T-cell (primary cell): Measurements from ENCODE around the gene ARHGAP10. TPM values are rescaled to one million over a fixed set of nuclear protein-coding genes. Genes with fewer than 3 reads are reported as not detected.
A peak's percentile ranks its signal among the peaks of the same experiment; 100 is the strongest.

Source experiments
- ATAC-seq, 4 experiments: fragments of 200-7000 bp in 3 of 4; fragments of 150-1000 bp in 1 of 4; cut with Tn5 transposase; replicated peaks in 1 of 4; 1 replicate in 3 of 4; 2 replicates in 1 of 4; pipeline ENCODE4 v1.10.0; 2021; ENCODE audit warnings: moderate library complexity in 3 of 4, mild to moderate bottlenecking in 2 of 4, moderate number of reproducible peaks in 1 of 4
- CTCF ChIA-PET, 2 donors: fragments of 300-600 bp; sonication (Branson Sonifier 250); formaldehyde crosslinking; loops; one replicate each; lab custom pipeline; 2022; ENCODE audit warnings: antibody characterized with exemption in 2 of 2; lab: Charles Lee
- POLR2A ChIA-PET, 2 donors: fragments of 300-600 bp; sonication (Branson Sonifier 250); formaldehyde crosslinking; loops; one replicate each; lab custom pipeline; 2022; ENCODE audit warnings: antibody characterized with exemption in 2 of 2; lab: Charles Lee
- DNase-seq, 35 experiments: peaks; one replicate each; pipeline versions ENCODE4 v3.0.0 to v3.0.0-alpha.2; 2013 to 2023
- H3K27ac ChIP-seq: one replicate; pipeline ENCODE4 v1.5.1; 2013; ENCODE audit warnings: low read length
- H3K27me3 ChIP-seq, 2 experiments: replicated peaks in 1 of 2; 1 replicate in 1 of 2; 2 replicates in 1 of 2; pipeline versions ENCODE4 v1.6.1 to v1.7.0; 2013; ENCODE audit warnings: low read length in 1 of 2, mixed read lengths in 1 of 2; ENCODE audit not compliant: control insufficient read depth in 2 of 2, insufficient read depth in 2 of 2; ENCODE audit errors: extremely low read depth in 1 of 2
- H3K36me3 ChIP-seq, 2 donors: 1 replicate in 1 of 2; 2 replicates in 1 of 2; pipeline versions ENCODE4 v1.6.1 to v1.7.0; 2013; ENCODE audit warnings: low read length in 1 of 2; ENCODE audit not compliant: control insufficient read depth in 2 of 2, insufficient read depth in 1 of 2; ENCODE audit errors: extremely low read depth in 1 of 2
- H3K4me1 ChIP-seq, 2 experiments: 1 replicate in 1 of 2; 2 replicates in 1 of 2; pipeline versions ENCODE4 v1.6.1 to v1.7.0; 2013; ENCODE audit warnings: low read length in 2 of 2, mixed read lengths in 1 of 2; ENCODE audit not compliant: insufficient read depth in 2 of 2, control insufficient read depth in 1 of 2; ENCODE audit errors: extremely low read depth in 1 of 2
- H3K4me3 ChIP-seq, 2 donors: 1 replicate in 1 of 2; 2 replicates in 1 of 2; pipeline versions ENCODE4 v1.5.1 to v1.7.0; 2013; ENCODE audit warnings: mild to moderate bottlenecking in 2 of 2, low read length in 1 of 2, moderate library complexity in 1 of 2; ENCODE audit not compliant: control insufficient read depth in 1 of 2; ENCODE audit errors: extremely low read depth in 1 of 2
- H3K9me3 ChIP-seq: 2 replicates; pipeline ENCODE4 v1.7.0; 2013
- H3K27ac Mint-ChIP-seq, 2 donors: one replicate each; pipeline ENCODE4 v1.8.0; 2020 to 2021; ENCODE audit warnings: mild to moderate bottlenecking in 2 of 2, mixed read lengths in 2 of 2
- H3K27me3 Mint-ChIP-seq, 2 donors: one replicate each; pipeline ENCODE4 v1.8.0; 2021 to 2022; ENCODE audit warnings: mixed read lengths in 2 of 2
- H3K36me3 Mint-ChIP-seq: one replicate; pipeline ENCODE4 v1.8.0; 2021; ENCODE audit warnings: mixed read lengths
- H3K4me1 Mint-ChIP-seq, 3 donors: one replicate each; pipeline ENCODE4 v1.8.0; 2020 to 2022; ENCODE audit warnings: mixed read lengths in 3 of 3, mild to moderate bottlenecking in 1 of 3
- H3K4me3 Mint-ChIP-seq, 3 donors: one replicate each; pipeline ENCODE4 v1.8.0; 2020 to 2022; ENCODE audit warnings: mild to moderate bottlenecking in 3 of 3, mixed read lengths in 3 of 3, moderate library complexity in 3 of 3
- H3K9me3 Mint-ChIP-seq, 3 donors: one replicate each; pipeline ENCODE4 v1.8.0; 2020 to 2022; ENCODE audit warnings: mixed read lengths in 3 of 3
- WGBS: methylation state at CpG from one replicate; pipeline ENCODE4 v1.1.5; 2013; ENCODE audit warnings: missing lambda C conversion rate; ENCODE audit not compliant: insufficient coverage; 5-methylcytosine and 5-hydroxymethylcytosine counted together
- total RNA-seq, 35 experiments: library from RNA in 6 of 35; stranded (reverse) in 6 of 35; fragments of 120-200 nt in 1 of 35; gene quantifications; one replicate each; pipeline versions ENCODE4 v1.2.1 to v1.2.4 and lab custom pipeline; 2013 to 2026

Gene ARHGAP10
- total RNA-seq, 5 donors from 2014 or later (not counting 1 experiment from before 2014, with no cell fraction given), result 6.2 to 7.7 (median 6.8) TPM

DNA sequence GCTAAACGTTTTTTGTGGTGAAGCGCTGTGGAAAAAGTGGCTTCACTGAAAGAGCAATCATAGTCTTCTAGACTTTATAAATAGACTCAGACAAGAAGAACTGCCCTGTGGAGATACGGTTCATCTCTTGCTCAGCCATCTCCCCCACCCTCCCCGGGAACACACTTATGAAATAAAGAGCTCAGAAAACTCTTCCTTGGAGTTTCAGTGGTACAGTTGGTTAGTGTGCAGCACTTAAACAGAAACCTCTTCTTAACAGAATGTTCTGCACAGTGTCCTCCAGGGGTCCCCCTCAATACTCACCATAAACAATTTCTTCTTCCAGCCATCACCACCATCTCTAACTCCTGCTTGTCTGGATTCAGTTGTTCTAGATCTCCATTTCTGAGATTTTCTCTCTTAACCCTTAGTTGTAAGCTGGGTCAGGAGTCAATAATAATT lies 313.0 kb downstream of the ARHGAP10 start:
- H3K4me1 Mint-ChIP-seq, result peaks cover 16 to 27% (median 26%) of the 10 kb centered on the region in 3 donors
- H3K9me3 Mint-ChIP-seq, result no peaks in the 10 kb centered on the region
- no peaks in the 10 kb centered on the region for H3K27me3 Mint-ChIP-seq
- Histone ChIP-seq H3K9me3 (no peaks in the 10 kb centered on the region), H3K4me1 (peaks cover 2 to 3% of the 10 kb centered on the region in 2 experiments), H3K36me3 (no peaks in the 10 kb centered on the region), H3K4me3 (no peak overlapping the region), H3K27ac (no peak overlapping the region), H3K27me3 (no peaks in the 10 kb centered on the region)
- WGBS, result no CpG with 5 or more reads among the region's 4 CpGs
- no peak overlapping the region for H3K4me3 Mint-ChIP-seq
- peaks cover 5% of the 10 kb centered on the region for H3K36me3 Mint-ChIP-seq
- DNase-seq (peak in 4 of 35 experiments; percentile 5 to 49 (median 10)), ATAC-seq (peak; percentile 72 to 89 (median 82))
- POLR2A ChIA-PET, result interaction anchor here in 1 of 2 donors (0.7 kb wide), 1 partner anchor 167 kb away, joined by 4 read pairs; no protein-coding TSS in a partner anchor
- no peak overlapping the region for H3K27ac Mint-ChIP-seq
- CTCF ChIA-PET, result interaction anchor here (0.5 to 1.6 kb wide), 8 partner anchors 10 to 1589 kb away, joined by 3 to 15 read pairs (median 4); no protein-coding TSS in a partner anchor

DNA sequence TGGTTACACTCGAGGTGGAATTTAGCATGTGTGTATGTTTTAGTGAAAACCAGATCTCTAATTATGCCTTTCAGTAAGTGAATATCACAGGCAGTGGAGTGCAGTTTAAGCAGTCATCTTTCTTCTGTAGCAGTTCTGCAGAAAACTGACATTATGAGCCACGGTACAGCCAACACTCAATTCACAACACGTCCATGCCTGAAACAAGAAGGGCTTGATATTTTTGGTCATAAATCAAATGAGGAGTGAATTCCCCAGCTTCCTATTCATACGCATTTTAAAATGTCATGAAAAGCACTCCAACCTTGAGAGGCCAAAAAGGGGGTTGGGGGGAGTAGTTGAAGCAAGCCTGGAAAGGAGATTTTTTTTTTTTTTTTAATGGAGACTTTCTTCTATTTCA lies 316.7 kb downstream of the ARHGAP10 start:
- Histone ChIP-seq H3K27me3 (no peaks in the 10 kb centered on the region), H3K4me1 (peaks cover 30 to 32% of the 10 kb centered on the region in 2 experiments), H3K9me3 (no peaks in the 10 kb centered on the region), H3K36me3 (no peaks in the 10 kb centered on the region), H3K27ac (no peak overlapping the region), H3K4me3 (no peak overlapping the region)
- Mint-ChIP-seq H3K4me1 (peaks cover 48 to 59% (median 58%) of the 10 kb centered on the region in 3 donors), H3K27me3 (no peaks in the 10 kb centered on the region), H3K4me3 (no peak overlapping the region), H3K9me3 (peaks cover 0 to 3% (median 0%) of the 10 kb centered on the region in 3 donors), H3K27ac (no peak overlapping the region), H3K36me3 (peaks cover 9% of the 10 kb centered on the region)
- POLR2A ChIA-PET, result interaction anchor here (0.7 kb wide), 2 partner anchors 8 to 96 kb away, joined by 3 to 7 read pairs; no protein-coding TSS in a partner anchor
- DNase-seq, result no peak
- no peak for ATAC-seq
- WGBS, result no CpG with 5 or more reads among the region's 4 CpGs
- CTCF ChIA-PET, result no interaction called here

DNA sequence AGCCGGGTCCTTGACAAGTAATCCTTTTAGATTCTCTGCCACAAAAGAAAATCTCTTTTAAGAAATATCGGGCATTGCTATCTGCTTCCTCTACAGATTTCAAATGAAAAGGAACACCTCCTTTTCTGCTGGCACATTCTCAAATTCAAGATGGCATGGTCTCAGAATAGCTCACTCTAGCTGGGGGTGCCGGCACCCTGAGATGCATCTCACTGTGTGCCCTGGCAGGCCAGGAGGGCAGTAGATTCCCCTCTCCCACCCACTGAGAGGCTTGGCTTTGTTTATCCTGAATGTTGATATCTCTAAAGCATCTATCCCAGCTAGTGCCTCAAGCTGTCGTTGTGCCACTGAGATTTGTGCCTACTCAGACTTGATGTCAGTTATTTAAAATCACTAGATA lies 319.5 kb downstream of the ARHGAP10 start:
- Histone ChIP-seq H3K27ac (peak overlapping the region; percentile 85), H3K4me1 (peaks cover 40 to 56% of the 10 kb centered on the region in 2 experiments), H3K27me3 (no peaks in the 10 kb centered on the region), H3K9me3 (no peaks in the 10 kb centered on the region), H3K36me3 (no peaks in the 10 kb centered on the region), H3K4me3 (no peak overlapping the region)
- H3K9me3 Mint-ChIP-seq, result peaks cover 0 to 3% (median 0%) of the 10 kb centered on the region in 3 donors
- H3K4me1 Mint-ChIP-seq, result peaks cover 62 to 69% (median 69%) of the 10 kb centered on the region in 3 donors
- no peak for ATAC-seq
- ChIA-PET CTCF (no interaction called here), POLR2A (no interaction called here)
- DNase-seq, result no peak
- WGBS, result 79% methylated on average over 4 of the region's 4 CpGs
- peak overlapping the region; percentile 88 to 99 for H3K27ac Mint-ChIP-seq
- H3K27me3 Mint-ChIP-seq, result no peaks in the 10 kb centered on the region
- peaks cover 9% of the 10 kb centered on the region for H3K36me3 Mint-ChIP-seq
- peak overlapping the region in 1 of 3 donors; percentile 82 for H3K4me3 Mint-ChIP-seq

DNA sequence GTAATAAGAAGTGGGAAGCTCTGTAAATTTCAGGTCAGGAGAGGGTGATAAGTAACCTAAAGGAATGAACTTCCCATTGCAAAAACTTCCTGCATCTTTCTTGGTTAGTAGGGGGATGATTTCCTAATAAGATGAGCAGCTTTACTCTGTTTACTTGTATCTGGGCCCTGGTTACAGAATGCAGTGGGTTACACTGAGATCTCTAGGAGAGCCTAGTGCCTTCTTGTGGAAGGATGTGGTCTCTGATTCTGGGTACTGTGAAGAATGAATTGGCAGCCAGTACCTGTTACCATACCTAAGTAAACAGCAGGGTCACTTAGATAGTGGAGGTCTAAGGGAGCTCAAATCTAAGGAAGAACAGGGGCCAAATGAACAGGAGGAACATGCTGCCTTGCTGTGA lies 320.6 kb downstream of the ARHGAP10 start:
- ChIA-PET CTCF (interaction anchor here (0.5 to 1.7 kb wide), 9 partner anchors 9 to 499 kb away, joined by 3 to 9 read pairs (median 3); no protein-coding TSS in a partner anchor), POLR2A (interaction anchor here (0.7 to 1.6 kb wide), 4 partner anchors 335 to 391 kb away, joined by 5 to 13 read pairs (median 10); no protein-coding TSS in a partner anchor)
- H3K9me3 Mint-ChIP-seq, result peaks cover 0 to 3% (median 0%) of the 10 kb centered on the region in 3 donors
- H3K4me3 Mint-ChIP-seq, result peak overlapping the region; percentile 28 to 82 (median 42)
- H3K4me1 ChIP-seq, result peaks cover 43 to 63% of the 10 kb centered on the region in 2 experiments
- peak overlapping the region in 1 of 2 donors; percentile 21 for H3K4me3 ChIP-seq
- DNase-seq (peak in 27 of 35 experiments; percentile 11 to 73 (median 36)), ATAC-seq (peak; percentile 90 to 98 (median 92))
- peaks cover 67 to 70% (median 70%) of the 10 kb centered on the region in 3 donors for H3K4me1 Mint-ChIP-seq
- no peaks in the 10 kb centered on the region for H3K9me3 ChIP-seq
- H3K27me3 ChIP-seq, result no peaks in the 10 kb centered on the region
- no peaks in the 10 kb centered on the region for H3K27me3 Mint-ChIP-seq
- H3K36me3 ChIP-seq, result no peaks in the 10 kb centered on the region
- H3K27ac Mint-ChIP-seq, result peak overlapping the region; percentile 88 to 99
- H3K27ac ChIP-seq, result peak overlapping the region; percentile 85
- peaks cover 9% of the 10 kb centered on the region for H3K36me3 Mint-ChIP-seq

DNA sequence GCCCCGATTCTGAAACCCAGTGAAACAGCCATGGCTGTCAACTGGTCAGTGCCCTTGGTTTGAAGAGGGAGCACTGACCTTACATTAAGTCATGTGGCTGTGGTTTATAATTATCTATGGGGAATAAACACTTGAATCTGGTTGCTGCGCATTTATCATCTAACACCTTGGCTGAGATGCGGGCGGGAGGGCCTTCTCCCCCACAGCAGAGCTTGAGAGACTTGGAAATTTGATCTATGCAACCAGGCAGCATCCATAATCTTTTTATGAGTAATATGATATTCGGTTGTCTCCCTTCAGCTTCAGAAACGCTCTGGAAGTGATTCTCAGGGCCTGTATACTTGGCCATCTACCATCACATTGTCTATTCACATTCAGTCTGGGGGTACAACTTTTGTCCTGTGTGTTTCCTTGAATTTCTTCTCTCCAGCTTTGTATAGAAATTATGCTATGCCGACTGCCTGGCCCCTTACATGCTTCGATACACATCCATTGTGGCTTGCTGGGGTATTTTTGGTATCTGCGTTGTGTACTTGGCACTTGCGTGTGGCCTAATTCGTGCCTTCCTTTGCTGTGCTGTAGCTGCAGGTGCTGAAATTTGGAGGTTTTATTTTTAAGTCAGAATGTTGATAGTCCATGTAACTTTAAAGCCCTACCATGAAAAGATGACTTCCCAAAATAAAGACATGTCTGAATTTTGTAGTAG lies 321.6 kb downstream of the ARHGAP10 start:
- H3K27me3 ChIP-seq, result no peaks in the 10 kb centered on the region
- Mint-ChIP-seq H3K4me3 (peak overlapping the region in 1 of 3 donors; percentile 82), H3K4me1 (peaks cover 77 to 80% (median 80%) of the 10 kb centered on the region in 3 donors), H3K36me3 (peaks cover 4% of the 10 kb centered on the region), H3K27ac (peak overlapping the region; percentile 88 to 99), H3K27me3 (no peaks in the 10 kb centered on the region), H3K9me3 (peaks cover 0 to 3% (median 0%) of the 10 kb centered on the region in 3 donors)
- ChIA-PET CTCF (interaction anchor here (1.3 to 1.7 kb wide), 3 partner anchors 8 to 14 kb away, joined by 3 to 9 read pairs (median 7); no protein-coding TSS in a partner anchor), POLR2A (interaction anchor here (0.5 to 1.6 kb wide), 3 partner anchors 23 to 390 kb away, joined by 3 to 19 read pairs (median 13); partner anchors contain the start of gene NR3C2 (in 1 of the 2))
- peaks cover 2% of the 10 kb centered on the region for H3K9me3 ChIP-seq
- no peaks in the 10 kb centered on the region for H3K36me3 ChIP-seq
- H3K27ac ChIP-seq, result peak overlapping the region; percentile 85
- H3K4me1 ChIP-seq, result peaks cover 43 to 67% of the 10 kb centered on the region in 2 experiments
- DNase-seq (no peak), ATAC-seq (no peak)
- peak overlapping the region in 1 of 2 donors; percentile 21 for H3K4me3 ChIP-seq
- WGBS, result 86% methylated on average over 1 of the region's 11 CpGs

DNA sequence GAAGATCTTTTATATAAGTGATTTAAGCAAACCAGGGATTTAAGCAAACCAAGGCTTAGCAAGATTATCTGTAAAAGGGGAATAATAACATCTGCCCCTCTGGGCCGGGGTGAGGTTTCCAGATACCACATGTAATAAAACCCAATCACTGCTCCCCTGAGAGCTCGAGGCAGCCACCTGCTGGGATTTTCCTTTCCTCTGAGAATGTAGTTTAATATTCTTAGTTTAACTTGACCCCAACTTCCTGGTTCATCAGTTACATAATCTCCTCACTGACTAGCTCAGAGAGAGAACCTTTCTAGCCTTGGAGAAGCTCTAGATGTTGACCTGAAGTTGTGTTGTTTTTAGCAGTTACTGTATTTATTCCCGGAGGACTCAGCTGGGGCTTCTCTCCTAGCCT lies 322.4 kb downstream of the ARHGAP10 start:
- ChIA-PET CTCF (interaction anchor here in 1 of 2 donors (0.8 to 2.1 kb wide), 2 partner anchors 9 to 34 kb away, joined by 5 to 7 read pairs; no protein-coding TSS in a partner anchor), POLR2A (interaction anchor here in 1 of 2 donors (0.5 to 0.8 kb wide), 4 partner anchors 24 to 389 kb away, joined by 3 to 19 read pairs (median 6); partner anchors contain the start of gene NR3C2)
- H3K4me3 ChIP-seq, result no peak overlapping the region
- Mint-ChIP-seq H3K27me3 (no peaks in the 10 kb centered on the region), H3K4me3 (peak overlapping the region in 1 of 3 donors; percentile 82), H3K36me3 (peaks cover 10% of the 10 kb centered on the region), H3K9me3 (peaks cover 0 to 9% (median 3%) of the 10 kb centered on the region in 3 donors), H3K4me1 (peaks cover 85 to 89% (median 88%) of the 10 kb centered on the region in 3 donors), H3K27ac (peak overlapping the region; percentile 88 to 99)
- no CpG with 5 or more reads among the region's 3 CpGs for WGBS
- H3K36me3 ChIP-seq, result peaks cover 0 to 4% of the 10 kb centered on the region in 2 donors
- DNase-seq, result peak in 1 of 35 experiments; percentile 46
- no peaks in the 10 kb centered on the region for H3K27me3 ChIP-seq
- H3K27ac ChIP-seq, result peak overlapping the region; percentile 85
- H3K4me1 ChIP-seq, result peaks cover 46 to 70% of the 10 kb centered on the region in 2 experiments
- H3K9me3 ChIP-seq, result peaks cover 2% of the 10 kb centered on the region
- ATAC-seq, result no peak
